Mammary epithelial cell (primary cell): Measurements from ENCODE around the gene SRRD.

Experiments
- EZH2 ChIP-seq: IDR thresholded peaks from 2 replicates; pipeline ENCODE4 v1.6.1; 2012; ENCODE audit warnings: low read length, inconsistent platforms, borderline replicate concordance
- TF ChIP-seq, protein P1 (sequence below), 2 donors: IDR thresholded peaks in 1 of 2; conservative IDR thresholded peaks in 1 of 2; 2 replicates each; pipeline ENCODE4 v1.5.1; 2011 to 2012; ENCODE audit warnings: inconsistent platforms in 2 of 2, low read length in 2 of 2, mild to moderate bottlenecking in 2 of 2, control low read depth in 1 of 2, low read depth in 1 of 2; ENCODE audit not compliant: insufficient read depth in 1 of 2; ENCODE audit errors: extremely low read depth in 1 of 2

DNA sequence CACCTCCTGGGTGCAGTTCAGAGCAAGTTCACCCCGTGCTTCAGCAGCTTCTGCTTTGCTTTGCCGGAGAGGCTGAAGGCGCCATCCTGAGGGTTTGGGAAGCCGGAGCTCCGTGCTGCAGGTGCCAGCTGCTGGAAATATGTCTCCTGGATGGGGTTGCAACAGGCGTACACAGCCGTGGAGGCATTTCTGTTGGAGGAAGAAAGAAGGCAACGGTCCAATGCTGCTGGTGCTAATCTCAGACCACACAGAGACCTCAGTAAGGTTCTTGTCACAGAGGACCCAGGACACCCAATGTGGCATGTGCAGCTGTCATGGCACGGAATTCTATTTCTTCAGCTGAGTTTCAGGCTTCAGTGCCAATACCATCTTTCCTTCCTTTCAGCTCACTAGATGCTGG lies 30.5 kb upstream of the SRRD start:
- TF ChIP-seq, protein P1, sequence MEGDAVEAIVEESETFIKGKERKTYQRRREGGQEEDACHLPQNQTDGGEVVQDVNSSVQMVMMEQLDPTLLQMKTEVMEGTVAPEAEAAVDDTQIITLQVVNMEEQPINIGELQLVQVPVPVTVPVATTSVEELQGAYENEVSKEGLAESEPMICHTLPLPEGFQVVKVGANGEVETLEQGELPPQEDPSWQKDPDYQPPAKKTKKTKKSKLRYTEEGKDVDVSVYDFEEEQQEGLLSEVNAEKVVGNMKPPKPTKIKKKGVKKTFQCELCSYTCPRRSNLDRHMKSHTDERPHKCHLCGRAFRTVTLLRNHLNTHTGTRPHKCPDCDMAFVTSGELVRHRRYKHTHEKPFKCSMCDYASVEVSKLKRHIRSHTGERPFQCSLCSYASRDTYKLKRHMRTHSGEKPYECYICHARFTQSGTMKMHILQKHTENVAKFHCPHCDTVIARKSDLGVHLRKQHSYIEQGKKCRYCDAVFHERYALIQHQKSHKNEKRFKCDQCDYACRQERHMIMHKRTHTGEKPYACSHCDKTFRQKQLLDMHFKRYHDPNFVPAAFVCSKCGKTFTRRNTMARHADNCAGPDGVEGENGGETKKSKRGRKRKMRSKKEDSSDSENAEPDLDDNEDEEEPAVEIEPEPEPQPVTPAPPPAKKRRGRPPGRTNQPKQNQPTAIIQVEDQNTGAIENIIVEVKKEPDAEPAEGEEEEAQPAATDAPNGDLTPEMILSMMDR (conservative IDR thresholded peaks at IDR 0.05 in 1 of 2, IDR thresholded peaks at IDR 0.05 in 1 of 2; ENCODE audit: extremely low read depth in 1 of 2, insufficient read depth in 1 of 2, low read depth in 1 of 2, low read length in 2 of 2): no peak
- no peak for TF ChIP-seq EZH2
